Hepatocyte (in vitro differentiated cells): Measurements from ENCODE around the gene RAPGEF5. TPM values are rescaled to one million over a fixed set of nuclear protein-coding genes. Genes with fewer than 3 reads are reported as not detected.

Experiments
- DNase-seq: peaks from one replicate; pipeline ENCODE4 v3.0.0-alpha.2; 2016; ENCODE audit warnings: low spot score
- H2AFZ ChIP-seq: fragments of 200-600 bp; sonication (generic); 2 replicates; pipeline ENCODE4 v1.6.0; 2016; ENCODE audit warnings: antibody characterized with exemption, mild to moderate bottlenecking
- H3K27ac ChIP-seq: fragments of 200-600 bp; sonication (generic); 2 replicates; pipeline ENCODE4 v1.5.1; 2016; ENCODE audit warnings: mild to moderate bottlenecking
- H3K27me3 ChIP-seq: fragments of 200-600 bp; sonication (generic); 2 replicates; pipeline ENCODE4 v1.6.1; 2016
- H3K36me3 ChIP-seq: fragments of 200-600 bp; sonication (generic); replicated peaks from 2 replicates; pipeline ENCODE4 v1.5.1; 2016; ENCODE audit warnings: low read depth; ENCODE audit not compliant: insufficient read depth
- H3K4me1 ChIP-seq: fragments of 200-600 bp; sonication (generic); 2 replicates; pipeline ENCODE4 v1.5.1; 2016; ENCODE audit warnings: mild to moderate bottlenecking, moderate library complexity; ENCODE audit not compliant: insufficient read depth
- H3K4me2 ChIP-seq: fragments of 200-600 bp; sonication (generic); 2 replicates; pipeline ENCODE4 v1.6.0; 2016
- H3K4me3 ChIP-seq: fragments of 200-600 bp; sonication (generic); 2 replicates; pipeline ENCODE4 v1.5.1; 2016; ENCODE audit warnings: mild to moderate bottlenecking
- H3K79me2 ChIP-seq: fragments of 200-600 bp; sonication (generic); 2 replicates; pipeline ENCODE4 v1.6.0; 2017; ENCODE audit warnings: mild to moderate bottlenecking
- H3K9me2 ChIP-seq: fragments of 200-600 bp; sonication (generic); replicated peaks from 2 replicates; pipeline ENCODE4 v1.6.0; 2017; ENCODE audit warnings: mild to moderate bottlenecking; ENCODE audit not compliant: insufficient read depth
- H3K9me3 ChIP-seq: fragments of 200-600 bp; sonication (generic); 2 replicates; pipeline ENCODE4 v1.5.1; 2016; ENCODE audit warnings: low read depth, mild to moderate bottlenecking
- H4K20me1 ChIP-seq: fragments of 200-600 bp; sonication (generic); 2 replicates; pipeline ENCODE4 v1.6.0; 2016; ENCODE audit warnings: mild to moderate bottlenecking; ENCODE audit not compliant: insufficient read depth, poor library complexity, severe bottlenecking
- EZH2 ChIP-seq: fragments of 200-600 bp; sonication (generic); IDR thresholded peaks from 2 replicates; pipeline ENCODE4 v1.6.1; 2016; ENCODE audit warnings: antibody characterized with exemption, mild to moderate bottlenecking, borderline replicate concordance
- EZH2phosphoT487 ChIP-seq: fragments of 200-600 bp; sonication (generic); IDR thresholded peaks from one replicate; pipeline ENCODE4 v1.6.1; 2018; ENCODE audit warnings: antibody characterized with exemption, mild to moderate bottlenecking, low read depth, moderate library complexity; ENCODE audit not compliant: unreplicated experiment, severe bottlenecking
- WGBS: methylation state at CpG from one replicate; pipeline ENCODE4 v1.1.6; 2016; ENCODE audit warnings: low lambda C conversion rate; ENCODE audit errors: missing lambda C conversion rate; 5-methylcytosine and 5-hydroxymethylcytosine counted together
- polyA plus RNA-seq: library from polyadenylated mRNA; unstranded; fragments of >200 nt; fragmentation: Nextera tagmentation; extraction: Ambion mirVana; gene quantifications from 2 replicates; pipeline ENCODE4 v1.2.1, GENCODE V29; 2016
- total RNA-seq: library from RNA; depleted of rRNA; stranded (reverse); fragments of >200 nt; gene quantifications from 2 replicates; pipeline ENCODE4 v1.2.3, GENCODE V29; 2014
- TF ChIP-seq, protein P1 (sequence below): fragments of 200-600 bp; sonication (generic); IDR thresholded peaks from 2 replicates; pipeline ENCODE4 v1.5.1; 2016; ENCODE audit warnings: antibody characterized with exemption, mild to moderate bottlenecking; ENCODE audit not compliant: poor library complexity

Gene RAPGEF5
- total and polyA plus RNA-seq, 2 experiments from 2014 or later = 5.2 to 14.5 TPM

DNA sequence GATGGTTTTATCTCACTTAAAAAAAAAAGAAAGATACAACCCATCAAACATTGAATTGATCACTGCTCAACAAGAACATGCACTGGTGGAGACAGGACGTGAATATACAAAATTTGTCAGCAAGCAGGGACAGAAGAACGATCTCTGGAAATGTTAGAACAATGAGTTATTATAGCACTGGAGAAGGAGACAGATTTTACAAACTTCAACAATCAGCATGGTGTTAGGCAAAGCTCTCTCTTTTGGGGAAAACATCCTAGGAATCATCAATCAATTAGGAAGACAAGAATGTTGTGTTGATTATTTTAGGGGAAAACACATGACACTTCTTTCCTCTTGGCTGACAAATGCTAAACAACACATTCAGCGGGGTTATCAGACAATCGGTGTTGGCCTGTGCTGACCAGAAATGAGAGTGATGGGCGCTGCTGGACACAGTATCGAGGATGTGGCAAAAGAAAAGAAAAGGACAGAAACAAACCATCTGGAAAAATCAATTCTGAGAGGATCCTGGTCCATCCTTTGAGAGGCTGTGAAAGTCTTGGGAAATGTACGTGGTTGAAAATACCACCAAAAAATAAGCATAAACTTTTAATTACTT lies 103.9 kb downstream of the RAPGEF5 start:
- H2AFZ ChIP-seq = no peak overlapping the region
- no peak overlapping the region for H3K4me3 ChIP-seq
- H3K4me1 ChIP-seq = no peaks in the 10 kb centered on the region
- no peak overlapping the region for H3K4me2 ChIP-seq
- WGBS = 67% methylated on average over 7 of the region's 7 CpGs
- H3K9me2 ChIP-seq = no peaks in the 10 kb centered on the region
- H3K36me3 ChIP-seq = no peaks in the 10 kb centered on the region
- H3K79me2 ChIP-seq = no peaks in the 10 kb centered on the region
- H4K20me1 ChIP-seq = no peaks in the 10 kb centered on the region
- DNase-seq = no peak
- H3K27me3 ChIP-seq = no peaks in the 10 kb centered on the region
- no peak overlapping the region for H3K27ac ChIP-seq
- TF ChIP-seq EZH2phosphoT487 (no peak), EZH2 (no peak)
- TF ChIP-seq, protein P1, sequence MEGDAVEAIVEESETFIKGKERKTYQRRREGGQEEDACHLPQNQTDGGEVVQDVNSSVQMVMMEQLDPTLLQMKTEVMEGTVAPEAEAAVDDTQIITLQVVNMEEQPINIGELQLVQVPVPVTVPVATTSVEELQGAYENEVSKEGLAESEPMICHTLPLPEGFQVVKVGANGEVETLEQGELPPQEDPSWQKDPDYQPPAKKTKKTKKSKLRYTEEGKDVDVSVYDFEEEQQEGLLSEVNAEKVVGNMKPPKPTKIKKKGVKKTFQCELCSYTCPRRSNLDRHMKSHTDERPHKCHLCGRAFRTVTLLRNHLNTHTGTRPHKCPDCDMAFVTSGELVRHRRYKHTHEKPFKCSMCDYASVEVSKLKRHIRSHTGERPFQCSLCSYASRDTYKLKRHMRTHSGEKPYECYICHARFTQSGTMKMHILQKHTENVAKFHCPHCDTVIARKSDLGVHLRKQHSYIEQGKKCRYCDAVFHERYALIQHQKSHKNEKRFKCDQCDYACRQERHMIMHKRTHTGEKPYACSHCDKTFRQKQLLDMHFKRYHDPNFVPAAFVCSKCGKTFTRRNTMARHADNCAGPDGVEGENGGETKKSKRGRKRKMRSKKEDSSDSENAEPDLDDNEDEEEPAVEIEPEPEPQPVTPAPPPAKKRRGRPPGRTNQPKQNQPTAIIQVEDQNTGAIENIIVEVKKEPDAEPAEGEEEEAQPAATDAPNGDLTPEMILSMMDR = no peak
- H3K9me3 ChIP-seq = no peaks in the 10 kb centered on the region

DNA sequence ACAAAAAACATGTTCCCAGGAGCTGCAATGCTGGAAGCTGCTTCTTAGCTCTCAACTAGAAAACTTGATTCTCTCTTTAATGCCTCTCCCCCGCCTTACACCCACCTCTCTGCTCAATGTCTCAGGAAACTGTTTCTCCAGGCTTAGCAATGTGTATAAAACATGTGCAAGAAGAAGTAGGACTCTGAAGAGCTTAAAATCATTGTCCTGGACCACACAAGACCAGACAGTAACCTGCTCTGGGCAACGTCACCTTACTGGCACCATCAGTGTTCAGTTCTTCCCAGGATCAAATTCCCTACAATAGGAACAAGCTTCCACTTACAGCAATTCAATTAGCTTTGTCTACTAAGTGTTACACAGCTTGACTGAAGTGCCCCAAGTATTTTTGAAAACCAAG lies 104.9 kb downstream of the RAPGEF5 start:
- TF ChIP-seq, protein P1 = no peak
- TF ChIP-seq EZH2phosphoT487 (no peak), EZH2 (no peak)
- no peak overlapping the region for H3K27ac ChIP-seq
- no peaks in the 10 kb centered on the region for H3K9me2 ChIP-seq
- no peaks in the 10 kb centered on the region for H3K36me3 ChIP-seq
- 79% methylated on average over 2 of the region's 2 CpGs for WGBS
- H4K20me1 ChIP-seq = no peaks in the 10 kb centered on the region
- no peak overlapping the region for H3K4me2 ChIP-seq
- H3K4me3 ChIP-seq = no peak overlapping the region
- H3K9me3 ChIP-seq = no peaks in the 10 kb centered on the region
- no peak for DNase-seq
- no peaks in the 10 kb centered on the region for H3K27me3 ChIP-seq
- H3K79me2 ChIP-seq = no peaks in the 10 kb centered on the region
- no peaks in the 10 kb centered on the region for H3K4me1 ChIP-seq
- no peak overlapping the region for H2AFZ ChIP-seq

GRCh38 chr7:22251281-22251680 lies 105.7 kb downstream of the RAPGEF5 start:
- H3K79me2 ChIP-seq = no peaks in the 10 kb centered on the region
- H3K9me3 ChIP-seq = peaks cover 6% of the 10 kb centered on the region
- H3K4me3 ChIP-seq = no peak overlapping the region
- no peaks in the 10 kb centered on the region for H3K9me2 ChIP-seq
- H3K4me1 ChIP-seq = no peaks in the 10 kb centered on the region
- H3K27ac ChIP-seq = no peak overlapping the region
- H4K20me1 ChIP-seq = no peaks in the 10 kb centered on the region
- no peak for DNase-seq
- no peak overlapping the region for H3K4me2 ChIP-seq
- TF ChIP-seq EZH2phosphoT487 = no peak
- TF ChIP-seq EZH2 = no peak
- TF ChIP-seq, protein P1 = no peak
- H3K36me3 ChIP-seq = no peaks in the 10 kb centered on the region
- no peak overlapping the region for H2AFZ ChIP-seq
- no peaks in the 10 kb centered on the region for H3K27me3 ChIP-seq
- 83% methylated on average over 2 of the region's 2 CpGs for WGBS
